ENCODE data around the gene HSPB6.

GRCh38 chr19:35713904-35714495 lies 42.8 kb downstream of the HSPB6 start:
- no peak for TF ChIP-seq REST (IDR thresholded peaks at IDR 0.05; ENCODE audit: insufficient replicate concordance, low read depth)
- TF ChIP-seq, protein P1, sequence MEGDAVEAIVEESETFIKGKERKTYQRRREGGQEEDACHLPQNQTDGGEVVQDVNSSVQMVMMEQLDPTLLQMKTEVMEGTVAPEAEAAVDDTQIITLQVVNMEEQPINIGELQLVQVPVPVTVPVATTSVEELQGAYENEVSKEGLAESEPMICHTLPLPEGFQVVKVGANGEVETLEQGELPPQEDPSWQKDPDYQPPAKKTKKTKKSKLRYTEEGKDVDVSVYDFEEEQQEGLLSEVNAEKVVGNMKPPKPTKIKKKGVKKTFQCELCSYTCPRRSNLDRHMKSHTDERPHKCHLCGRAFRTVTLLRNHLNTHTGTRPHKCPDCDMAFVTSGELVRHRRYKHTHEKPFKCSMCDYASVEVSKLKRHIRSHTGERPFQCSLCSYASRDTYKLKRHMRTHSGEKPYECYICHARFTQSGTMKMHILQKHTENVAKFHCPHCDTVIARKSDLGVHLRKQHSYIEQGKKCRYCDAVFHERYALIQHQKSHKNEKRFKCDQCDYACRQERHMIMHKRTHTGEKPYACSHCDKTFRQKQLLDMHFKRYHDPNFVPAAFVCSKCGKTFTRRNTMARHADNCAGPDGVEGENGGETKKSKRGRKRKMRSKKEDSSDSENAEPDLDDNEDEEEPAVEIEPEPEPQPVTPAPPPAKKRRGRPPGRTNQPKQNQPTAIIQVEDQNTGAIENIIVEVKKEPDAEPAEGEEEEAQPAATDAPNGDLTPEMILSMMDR (IDR thresholded peaks at IDR 0.05; ENCODE audit: insufficient read depth, low read length) = no peak

Measured in HL-60 (cell line).